LHCN-M2 (cell line): Measurements from ENCODE around the gene OSBPL10. TPM values are rescaled to one million over a fixed set of nuclear protein-coding genes. Genes with fewer than 3 reads are reported as not detected.
A peak's percentile ranks its signal among the peaks of the same experiment; 100 is the strongest.

ENCODE experiments used
- DNase-seq: peaks from one replicate; pipeline ENCODE4 v3.0.0-alpha.2; 2012; ENCODE audit warnings: low read depth
- total RNA-seq: library from RNA; depleted of rRNA; stranded (reverse); fragments of >200 nt; gene quantifications from 2 replicates; pipeline ENCODE4 v1.2.3, GENCODE V29; 2014

Gene OSBPL10
- total RNA-seq, 1 experiment from 2014 or later: 48.2 TPM

- DNase-seq: no peak
These were observed 54.5 kb downstream of the OSBPL10 start for GRCh38 chr3:31926543-31926942.

GRCh38 chr3:31925271-31925630, 55.8 kb downstream of the OSBPL10 start:
- no peak for DNase-seq

GRCh38 chr3:31924610-31925270, 56.3 kb downstream of the OSBPL10 start:
- no peak for DNase-seq

- no peak for DNase-seq
These were observed 58.1 kb downstream of the OSBPL10 start for GRCh38 chr3:31922962-31923361.

- DNase-seq: no peak
These were observed 59.2 kb downstream of the OSBPL10 start for GRCh38 chr3:31921837-31922236.

- DNase-seq: no peak
These were observed 60.8 kb downstream of the OSBPL10 start for GRCh38 chr3:31920310-31920709.

GRCh38 chr3:31919528-31919927, 61.5 kb downstream of the OSBPL10 start:
- DNase-seq: no peak

GRCh38 chr3:31918179-31919150, 62.6 kb downstream of the OSBPL10 start:
- no peak for DNase-seq

- DNase-seq: no peak
These were observed 63.6 kb downstream of the OSBPL10 start for GRCh38 chr3:31917303-31918005.

- no peak for DNase-seq
These were observed 69.4 kb downstream of the OSBPL10 start for GRCh38 chr3:31911643-31912042.

- DNase-seq: no peak
These were observed 69.9 kb downstream of the OSBPL10 start for GRCh38 chr3:31911124-31911523.

- no peak for DNase-seq
These were observed 71.6 kb downstream of the OSBPL10 start for GRCh38 chr3:31909455-31909854.

GRCh38 chr3:31908391-31909097, 72.5 kb downstream of the OSBPL10 start:
- DNase-seq: no peak

GRCh38 chr3:31906182-31906581, 74.9 kb downstream of the OSBPL10 start:
- DNase-seq: no peak

- DNase-seq: peak; percentile 36
These were observed 77.2 kb downstream of the OSBPL10 start for GRCh38 chr3:31903686-31904431.

GRCh38 chr3:31900583-31900982, 80.5 kb downstream of the OSBPL10 start:
- DNase-seq: no peak

GRCh38 chr3:31896648-31897433, 84.2 kb downstream of the OSBPL10 start:
- no peak for DNase-seq

- no peak for DNase-seq
These were observed 85.0 kb downstream of the OSBPL10 start for GRCh38 chr3:31896026-31896425.

GRCh38 chr3:31895471-31895870, 85.6 kb downstream of the OSBPL10 start:
- DNase-seq: peak; percentile 71
